HCT116 (cell line): Measurements from ENCODE around the gene LRIT2. TPM values are rescaled to one million over a fixed set of nuclear protein-coding genes. Genes with fewer than 3 reads are reported as not detected.

Experiments
- ATAC-seq: fragments of 200-7000 bp; cut with Tn5 transposase; 2 replicates; pipeline ENCODE4 v1.9.1; 2020; ENCODE audit warnings: mild to moderate bottlenecking, moderate library complexity
- BruUV-seq: library from RNA; stranded (reverse); fragments of 400-500 nt; replicated peaks from 2 replicates; lab custom pipeline; 2021; lab: Mats Ljungman, UMichigan
- CTCF ChIA-PET: fragments of 300-600 bp; sonication (Branson Sonifier 250); formaldehyde crosslinking; loops from one replicate; lab custom pipeline; 2021; ENCODE audit warnings: antibody characterized with exemption; lab: Charles Lee
- POLR2A ChIA-PET: fragments of 300-600, 350-600 bp; sonication (Branson Sonifier 250); formaldehyde crosslinking; loops from one replicate; lab custom pipeline; 2021; ENCODE audit warnings: antibody characterized with exemption; lab: Charles Lee
- RAD21 ChIA-PET, 2 experiments: fragments of 300-600 bp; sonication (Branson Sonifier 250); formaldehyde crosslinking; loops; one replicate each; lab custom pipeline; 2023; ENCODE audit warnings: low total read pairs in 2 of 2; ENCODE audit not compliant: uncharacterized antibody in 2 of 2, unreplicated experiment in 2 of 2, low non-redundant PET in 1 of 2; lab: Charles Lee
- DNase-seq: peaks from one replicate; pipeline ENCODE4 v3.0.0-alpha.2; 2010; ENCODE audit warnings: low read depth, low spot score
- H2AFZ ChIP-seq: fragments of 200-600 bp; shearing (Covaris generic), sonication (generic); 2 replicates; pipeline ENCODE4 v1.6.1; 2017; ENCODE audit warnings: low read depth, mixed run types, mixed read lengths, antibody characterized with exemption, low read length; ENCODE audit not compliant: poor library complexity, severe bottlenecking
- H3K27ac ChIP-seq: 2 replicates; pipeline ENCODE4 v1.5.1; 2012; ENCODE audit warnings: low read depth, low read length
- H3K27me3 ChIP-seq: fragments of 200-600 bp; sonication (generic); 2 replicates; pipeline ENCODE4 v1.6.1; 2016; ENCODE audit warnings: mixed run types, low read length, mixed read lengths; ENCODE audit not compliant: insufficient read depth
- H3K36me3 ChIP-seq, 2 experiments: fragments of 200-500 bp in 1 of 2; fragments of 200-600 bp in 1 of 2; sonication (Bioruptor generic) in 1 of 2; sonication (generic) in 1 of 2; 2 replicates each; pipeline versions ENCODE4 v1.5.1 to v1.6.1; 2014 to 2016; ENCODE audit warnings: low read length in 2 of 2, inconsistent platforms in 1 of 2, mixed read lengths in 1 of 2, mixed run types in 1 of 2; ENCODE audit not compliant: insufficient read depth in 2 of 2, control insufficient read depth in 1 of 2
- H3K4me1 ChIP-seq, 2 experiments: fragments of 200-600 bp in 1 of 2; sonication (generic) in 1 of 2; 2 replicates each; pipeline versions ENCODE4 v1.5.1 to v1.6.1; 2012 to 2017; ENCODE audit warnings: low read length in 2 of 2, inconsistent platforms in 1 of 2, mild to moderate bottlenecking in 1 of 2, mixed read lengths in 1 of 2, mixed run types in 1 of 2, moderate library complexity in 1 of 2; ENCODE audit not compliant: insufficient read depth in 2 of 2, control insufficient read depth in 1 of 2
- H3K4me2 ChIP-seq: fragments of 200-600 bp; sonication (generic); 2 replicates; pipeline ENCODE4 v1.6.1; 2017; ENCODE audit warnings: mixed run types, low read length, mixed read lengths
- H3K4me3 ChIP-seq, 2 experiments: fragments of 200-600 bp in 1 of 2; sonication (generic) in 1 of 2; replicated peaks in 1 of 2; 2 replicates each; pipeline ENCODE4 v1.5.1; 2011 to 2016; ENCODE audit warnings: low read length in 2 of 2, control low read depth in 1 of 2, low read depth in 1 of 2, mild to moderate bottlenecking in 1 of 2, mixed read lengths in 1 of 2, mixed run types in 1 of 2
- H3K79me2 ChIP-seq: fragments of 200-600 bp; sonication (generic); 2 replicates; pipeline ENCODE4 v1.6.1; 2017; ENCODE audit warnings: mild to moderate bottlenecking, mixed run types, low read length, moderate library complexity, mixed read lengths; ENCODE audit not compliant: insufficient read depth
- H3K9ac ChIP-seq: fragments of 200-600 bp; sonication (generic); 2 replicates; pipeline ENCODE4 v1.6.1; 2016; ENCODE audit warnings: low read length, mixed read lengths
- H3K9me2 ChIP-seq: fragments of 200-600 bp; sonication (generic), shearing (Covaris generic); 2 replicates; pipeline ENCODE4 v1.6.1; 2017; ENCODE audit warnings: mixed run types, mild to moderate bottlenecking, moderate library complexity; ENCODE audit not compliant: insufficient read depth
- H3K9me3 ChIP-seq, 2 experiments: fragments of 200-500 bp in 1 of 2; fragments of 200-600 bp in 1 of 2; sonication (Bioruptor generic) in 1 of 2; sonication (generic) in 1 of 2; 2 replicates each; pipeline ENCODE4 v1.6.1; 2014 to 2017; ENCODE audit warnings: low read length in 2 of 2, mixed read lengths in 2 of 2, inconsistent platforms in 1 of 2, low read depth in 1 of 2, mild to moderate bottlenecking in 1 of 2, mixed run types in 1 of 2, moderate library complexity in 1 of 2; ENCODE audit not compliant: control insufficient read depth in 1 of 2, insufficient read depth in 1 of 2
- H4K20me1 ChIP-seq: fragments of 200-600 bp; sonication (generic), shearing (Covaris generic); 2 replicates; pipeline ENCODE4 v1.6.1; 2017; ENCODE audit warnings: mixed run types, mild to moderate bottlenecking, moderate library complexity; ENCODE audit not compliant: insufficient read depth
- ATF3 ChIP-seq: IDR thresholded peaks from 2 replicates; pipeline ENCODE4 v1.6.1; 2012
- CEBPB ChIP-seq: IDR thresholded peaks from 2 replicates; pipeline ENCODE4 v1.6.1; 2012; ENCODE audit warnings: low read depth
- EGR1 ChIP-seq: IDR thresholded peaks from 2 replicates; pipeline ENCODE4 v1.6.1; 2012; ENCODE audit warnings: low read depth
- ELF1 ChIP-seq: IDR thresholded peaks from 2 replicates; pipeline ENCODE4 v1.6.1; 2012; ENCODE audit warnings: low read depth, borderline replicate concordance
- EZH2 ChIP-seq: fragments of 200-600 bp; sonication (generic); IDR thresholded peaks from 2 replicates; pipeline ENCODE4 v1.6.1; 2017; ENCODE audit warnings: antibody characterized with exemption, mixed run types
- EZH2phosphoT487 ChIP-seq: fragments of 200-600 bp; IDR thresholded peaks from 2 replicates; pipeline ENCODE4 v1.6.1; 2018; ENCODE audit warnings: antibody characterized with exemption, borderline replicate concordance
- FOSL1 ChIP-seq: IDR thresholded peaks from 2 replicates; pipeline ENCODE4 v1.6.1; 2012; ENCODE audit warnings: low read depth
- JUND ChIP-seq: IDR thresholded peaks from 2 replicates; pipeline ENCODE4 v1.6.1; 2012
- POLR2A ChIP-seq: IDR thresholded peaks from 2 replicates; pipeline ENCODE4 v1.7.0; 2011; ENCODE audit warnings: borderline replicate concordance; ENCODE audit not compliant: insufficient read depth, insufficient read length; ENCODE audit errors: extremely low read depth
- POLR2AphosphoS5 ChIP-seq: IDR thresholded peaks from 2 replicates; pipeline ENCODE4 v1.6.1; 2011; ENCODE audit warnings: mild to moderate bottlenecking, low read depth, low read length, moderate library complexity
- RAD21 ChIP-seq: IDR thresholded peaks from 2 replicates; pipeline ENCODE4 v1.6.1; 2012; ENCODE audit warnings: low read depth, mild to moderate bottlenecking
- SP1 ChIP-seq: IDR thresholded peaks from 2 replicates; pipeline ENCODE4 v1.6.1; 2012; ENCODE audit warnings: low read depth
- SRF ChIP-seq: IDR thresholded peaks from 2 replicates; pipeline ENCODE4 v1.6.1; 2012; ENCODE audit warnings: low read depth
- TCF7L2 ChIP-seq: IDR thresholded peaks from 2 replicates; pipeline ENCODE4 v1.7.0; 2011; ENCODE audit warnings: borderline replicate concordance, inconsistent platforms; ENCODE audit not compliant: insufficient read depth, insufficient read length; ENCODE audit errors: extremely low read depth
- YY1 ChIP-seq: IDR thresholded peaks from 2 replicates; pipeline ENCODE4 v1.6.1; 2011; ENCODE audit warnings: low read length, low read depth, moderate library complexity, mild to moderate bottlenecking; ENCODE audit not compliant: insufficient replicate concordance; ENCODE audit errors: extremely low read depth
- ZFX ChIP-seq: fragments of 450-650 bp; IDR thresholded peaks from 2 replicates; pipeline ENCODE4 v1.6.1; 2017
- ZNF274 ChIP-seq: fragments of 200-500 bp; sonication (Bioruptor generic); IDR thresholded peaks from 2 replicates; pipeline ENCODE4 v1.6.1; 2014; ENCODE audit warnings: mild to moderate bottlenecking, low read depth, low read length, inconsistent platforms
- intact Hi-C: fragments of 100-400 bp; cut with micrococcal nuclease; formaldehyde crosslinking; loops from 2 replicates; pipeline ENCODE4 v1.10.0; 2022
- total RNA-seq: library from RNA; stranded (reverse); gene quantifications from one replicate; pipeline ENCODE4 v1.2.1, GENCODE V29; 2021; ENCODE audit not compliant: unreplicated experiment
- TF ChIP-seq, protein P1 (sequence below): IDR thresholded peaks from 2 replicates; pipeline ENCODE4 v1.6.1; 2012
- TF ChIP-seq, protein P2 (sequence below): IDR thresholded peaks from 2 replicates; pipeline ENCODE4 v1.6.1; 2012; ENCODE audit warnings: low read depth

Gene LRIT2
- total RNA-seq, 1 experiment from 2014 or later: not detected

DNA sequence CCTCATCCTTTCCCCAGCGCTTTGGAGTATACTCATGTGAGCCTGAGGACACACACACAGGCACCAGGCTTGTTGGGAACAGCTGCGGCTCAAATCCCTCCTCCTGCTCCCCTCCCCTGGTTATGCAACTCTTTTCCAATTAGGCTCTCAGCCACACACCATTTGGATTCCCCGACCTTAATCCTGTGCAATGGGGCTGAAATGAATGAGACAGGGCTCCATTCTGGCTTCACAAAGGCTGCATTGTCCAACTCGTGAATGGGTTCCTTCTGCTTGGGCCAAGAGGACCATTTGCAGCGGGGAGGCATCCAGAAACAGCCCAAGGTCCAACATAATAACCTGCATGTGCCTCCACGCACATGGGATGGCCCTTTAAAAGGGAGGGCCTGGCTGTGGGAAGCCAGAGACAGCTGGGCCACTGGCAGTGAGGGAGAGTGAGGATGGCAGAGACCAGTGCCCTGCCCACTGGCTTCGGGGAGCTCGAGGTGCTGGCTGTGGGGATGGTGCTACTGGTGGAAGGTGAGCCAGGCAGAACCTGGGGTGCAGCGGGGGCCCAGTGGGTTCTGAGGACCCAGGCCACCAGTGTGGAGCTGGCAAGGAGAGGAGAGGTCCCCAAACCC, 19.4 kb upstream of the LRIT2 start, which contains the start of gene RGR:
TSS of gene RGR (plus strand) at position 403 of the 620 bp plus-strand sequence. CDS start at position 441, 38 bp downstream.
- no peaks in the 10 kb centered on the region for H3K9me2 ChIP-seq
- intact Hi-C loops: no loop called here
- H3K4me3 ChIP-seq: no peak within 1 kb of the TSS
- H3K36me3 ChIP-seq: no peaks in the 10 kb centered on the region
- H3K9ac ChIP-seq: no peak within 1 kb of the TSS
- H3K4me1 ChIP-seq: no peaks in the 10 kb centered on the region
- no peak within 1 kb of the TSS for H3K27ac ChIP-seq
- DNase-seq (no peak), ATAC-seq (no peak)
- H2AFZ ChIP-seq: no peak within 1 kb of the TSS
- ChIA-PET RAD21 (no interaction called here), CTCF (interaction anchor here (1.7 kb wide), 1 partner anchor 12 kb away, joined by 5 read pairs; no protein-coding TSS in a partner anchor), POLR2A (no interaction called here)
- peaks cover 6% of the 10 kb centered on the region; the same call in 1 of the 2 replicates for H3K27me3 ChIP-seq
- TF ChIP-seq JUND (no peak), EZH2phosphoT487 (no peak), RAD21 (no peak), TCF7L2 (no peak), ZNF274 (no peak), CEBPB (no peak), POLR2AphosphoS5 (no peak), FOSL1 (no peak), ELF1 (no peak), ZFX (no peak), SRF (no peak), YY1 (no peak), EGR1 (no peak), ATF3 (no peak), SP1 (no peak), POLR2A (no peak), EZH2 (no peak)
- TF ChIP-seq, protein P1, sequence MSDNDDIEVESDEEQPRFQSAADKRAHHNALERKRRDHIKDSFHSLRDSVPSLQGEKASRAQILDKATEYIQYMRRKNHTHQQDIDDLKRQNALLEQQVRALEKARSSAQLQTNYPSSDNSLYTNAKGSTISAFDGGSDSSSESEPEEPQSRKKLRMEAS: no peak
- TF ChIP-seq, protein P2, sequence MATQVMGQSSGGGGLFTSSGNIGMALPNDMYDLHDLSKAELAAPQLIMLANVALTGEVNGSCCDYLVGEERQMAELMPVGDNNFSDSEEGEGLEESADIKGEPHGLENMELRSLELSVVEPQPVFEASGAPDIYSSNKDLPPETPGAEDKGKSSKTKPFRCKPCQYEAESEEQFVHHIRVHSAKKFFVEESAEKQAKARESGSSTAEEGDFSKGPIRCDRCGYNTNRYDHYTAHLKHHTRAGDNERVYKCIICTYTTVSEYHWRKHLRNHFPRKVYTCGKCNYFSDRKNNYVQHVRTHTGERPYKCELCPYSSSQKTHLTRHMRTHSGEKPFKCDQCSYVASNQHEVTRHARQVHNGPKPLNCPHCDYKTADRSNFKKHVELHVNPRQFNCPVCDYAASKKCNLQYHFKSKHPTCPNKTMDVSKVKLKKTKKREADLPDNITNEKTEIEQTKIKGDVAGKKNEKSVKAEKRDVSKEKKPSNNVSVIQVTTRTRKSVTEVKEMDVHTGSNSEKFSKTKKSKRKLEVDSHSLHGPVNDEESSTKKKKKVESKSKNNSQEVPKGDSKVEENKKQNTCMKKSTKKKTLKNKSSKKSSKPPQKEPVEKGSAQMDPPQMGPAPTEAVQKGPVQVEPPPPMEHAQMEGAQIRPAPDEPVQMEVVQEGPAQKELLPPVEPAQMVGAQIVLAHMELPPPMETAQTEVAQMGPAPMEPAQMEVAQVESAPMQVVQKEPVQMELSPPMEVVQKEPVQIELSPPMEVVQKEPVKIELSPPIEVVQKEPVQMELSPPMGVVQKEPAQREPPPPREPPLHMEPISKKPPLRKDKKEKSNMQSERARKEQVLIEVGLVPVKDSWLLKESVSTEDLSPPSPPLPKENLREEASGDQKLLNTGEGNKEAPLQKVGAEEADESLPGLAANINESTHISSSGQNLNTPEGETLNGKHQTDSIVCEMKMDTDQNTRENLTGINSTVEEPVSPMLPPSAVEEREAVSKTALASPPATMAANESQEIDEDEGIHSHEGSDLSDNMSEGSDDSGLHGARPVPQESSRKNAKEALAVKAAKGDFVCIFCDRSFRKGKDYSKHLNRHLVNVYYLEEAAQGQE: no peak
- no TSS peak for BruUV-seq
- H3K4me2 ChIP-seq: no peak within 1 kb of the TSS
- no peaks in the 10 kb centered on the region for H3K9me3 ChIP-seq
- no peaks in the 10 kb centered on the region for H4K20me1 ChIP-seq
- no peaks in the 10 kb centered on the region for H3K79me2 ChIP-seq
